LNCAP (cell line): Measurements from ENCODE around the gene APBB1.

ENCODE experiments used
- CTCF ChIP-seq: fragments of 450-650 bp; IDR thresholded peaks from 2 replicates; pipeline ENCODE4 v1.5.1; 2017; ENCODE audit warnings: mild to moderate bottlenecking

Gene APBB1

GRCh38 chr11:6397636-6398035 is 21.3 kb downstream of the APBB1 start:
- no peak for TF ChIP-seq CTCF

DNA sequence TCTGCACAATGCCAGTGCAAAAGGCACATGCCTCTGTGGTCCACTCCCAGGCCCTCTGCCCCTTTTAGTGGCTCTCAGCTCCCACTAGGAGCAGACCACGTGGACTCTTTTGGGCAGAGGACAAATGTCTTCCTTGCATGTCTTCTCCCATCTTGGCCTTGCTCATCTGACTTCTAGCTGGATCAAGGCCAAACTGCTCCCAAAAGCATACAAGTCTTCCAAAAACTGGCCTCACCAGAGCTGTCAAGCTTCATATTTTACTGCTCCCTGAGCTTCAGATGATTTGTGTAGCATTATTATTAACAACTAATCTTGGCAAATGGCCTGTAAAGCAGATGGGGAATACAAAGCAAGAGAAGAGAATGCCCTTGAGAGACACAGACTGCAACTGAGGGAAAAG is 21.7 kb downstream of the APBB1 start:
- no peak for TF ChIP-seq CTCF

DNA sequence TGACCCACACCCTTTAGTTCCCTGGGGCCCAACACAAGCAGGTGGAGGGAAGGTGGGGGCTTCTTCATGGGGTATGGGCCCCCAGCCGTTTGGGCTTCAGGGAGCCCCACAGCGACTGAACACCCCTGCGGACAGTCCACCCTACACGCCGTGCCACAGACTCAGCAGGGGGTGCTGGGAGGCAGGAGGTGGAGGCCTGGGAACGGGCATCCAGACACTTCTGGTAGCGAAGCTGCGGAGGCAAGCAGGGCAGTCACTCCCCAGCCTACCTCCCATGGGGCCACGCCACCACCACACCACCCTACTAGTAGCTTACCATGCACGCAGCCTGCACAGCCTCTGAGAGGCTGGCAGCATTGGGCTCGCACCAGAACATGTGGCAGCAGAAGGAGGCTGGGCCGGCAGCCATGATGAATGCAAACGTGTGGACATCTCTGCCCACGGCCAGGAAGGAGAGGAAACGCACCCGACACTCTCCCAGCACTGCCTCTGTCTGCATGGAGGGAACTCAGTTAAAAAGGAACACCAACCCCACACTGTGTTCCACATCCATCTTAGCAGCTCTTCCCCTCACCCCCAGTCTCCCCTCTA is 23.3 kb downstream of the APBB1 start:
- TF ChIP-seq CTCF, result no peak

- TF ChIP-seq CTCF, result no peak
Observed at GRCh38 chr11:6393989-6394670, 24.8 kb downstream of the APBB1 start.

DNA sequence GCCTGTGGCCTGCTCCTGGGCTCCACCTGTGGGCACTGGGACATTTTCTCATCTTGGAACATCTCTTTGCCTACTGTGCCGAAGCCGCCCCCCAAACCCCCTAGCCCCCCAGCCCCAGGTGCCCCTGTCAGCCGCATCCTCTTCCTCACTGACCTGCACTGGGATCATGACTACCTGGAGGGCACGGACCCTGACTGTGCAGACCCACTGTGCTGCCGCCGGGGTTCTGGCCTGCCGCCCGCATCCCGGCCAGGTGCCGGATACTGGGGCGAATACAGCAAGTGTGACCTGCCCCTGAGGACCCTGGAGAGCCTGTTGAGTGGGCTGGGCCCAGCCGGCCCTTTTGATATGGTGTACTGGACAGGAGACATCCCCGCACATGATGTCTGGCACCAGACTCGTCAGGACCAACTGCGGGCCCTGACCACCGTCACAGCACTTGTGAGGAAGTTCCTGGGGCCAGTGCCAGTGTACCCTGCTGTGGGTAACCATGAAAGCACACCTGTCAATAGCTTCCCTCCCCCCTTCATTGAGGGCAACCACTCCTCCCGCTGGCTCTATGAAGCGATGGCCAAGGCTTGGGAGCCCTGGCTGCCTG is 27.3 kb downstream of the APBB1 start:
- TF ChIP-seq CTCF, result no peak

DNA sequence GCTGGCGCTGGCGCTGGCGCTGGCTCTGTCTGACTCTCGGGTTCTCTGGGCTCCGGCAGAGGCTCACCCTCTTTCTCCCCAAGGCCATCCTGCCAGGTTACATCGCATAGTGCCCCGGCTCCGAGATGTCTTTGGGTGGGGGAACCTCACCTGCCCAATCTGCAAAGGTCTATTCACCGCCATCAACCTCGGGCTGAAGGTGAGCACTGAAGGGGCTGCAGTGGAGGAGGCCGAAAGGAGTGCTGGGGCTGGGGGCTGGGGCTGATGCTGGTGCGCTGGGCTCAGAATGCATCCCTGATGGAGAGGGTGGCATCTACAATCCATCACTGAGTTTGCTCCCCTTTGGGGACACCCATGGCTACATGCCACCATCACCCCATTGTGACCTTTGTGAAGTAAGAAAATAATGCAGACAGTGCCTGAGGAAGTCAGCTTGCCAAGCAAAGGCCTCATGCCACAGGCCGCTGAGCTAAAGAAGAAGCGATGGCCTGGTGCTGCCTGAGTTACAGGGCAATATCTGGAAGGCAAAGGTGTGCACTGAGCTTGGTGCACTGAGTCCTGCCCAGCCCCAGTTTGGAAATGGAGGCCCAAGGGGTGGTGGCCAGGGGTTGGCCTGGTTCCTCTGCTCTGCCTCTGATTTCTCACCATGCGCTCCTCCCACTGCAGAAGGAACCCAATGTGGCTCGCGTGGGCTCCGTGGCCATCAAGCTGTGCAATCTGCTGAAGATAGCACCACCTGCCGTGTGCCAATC is 28.0 kb downstream of the APBB1 start:
- TF ChIP-seq CTCF, result no peak

- TF ChIP-seq CTCF, result no peak
Observed at GRCh38 chr11:6389905-6390717, 28.8 kb downstream of the APBB1 start, which contains the start of gene SMPD1. Gene SMPD1, plus strand, starts transcription at chr11:6390474. Its CDS starts 125 bp downstream, at chr11:6390599.
